GM10266 (cell line): ENCODE measurements around the gene TIAM2.

Experiments used
- DNase-seq: peaks from one replicate; pipeline ENCODE4 v3.0.0; 2012; ENCODE audit errors: extremely low spot score
- CTCF ChIP-seq: IDR thresholded peaks from 2 replicates; pipeline ENCODE4 v1.5.1; 2012; ENCODE audit warnings: mild to moderate bottlenecking, low read depth; ENCODE audit not compliant: control insufficient read depth, insufficient read depth; ENCODE audit errors: missing control alignments

TIAM2 gene

GRCh38 chr6:155003476-155003875 is 8.4 kb downstream of the TIAM2 start:
- DNase-seq = no peak
- TF ChIP-seq CTCF = no peak

- no peak for TF ChIP-seq CTCF
- DNase-seq = no peak
These were observed 8.9 kb downstream of the TIAM2 start for GRCh38 chr6:155004017-155004416.

- no peak for DNase-seq
- no peak for TF ChIP-seq CTCF
These were observed 9.7 kb downstream of the TIAM2 start for GRCh38 chr6:155004576-155005372.

- no peak for TF ChIP-seq CTCF
- DNase-seq = no peak
These were observed 13.5 kb downstream of the TIAM2 start for GRCh38 chr6:155008625-155009024.

GRCh38 chr6:155010940-155011339 is 15.8 kb downstream of the TIAM2 start:
- no peak for TF ChIP-seq CTCF
- DNase-seq = no peak

- DNase-seq = no peak
- TF ChIP-seq CTCF = no peak
These were observed 16.7 kb downstream of the TIAM2 start for GRCh38 chr6:155011809-155012291.

GRCh38 chr6:155013457-155013876 is 18.4 kb downstream of the TIAM2 start:
- no peak for DNase-seq
- no peak for TF ChIP-seq CTCF
